Activated T-cell treated with anti-CD3 and anti-CD28 coated beads, Interleukin-2, amount 50 U/mL, for 4 hours (primary cell): ENCODE data around the gene DIPK1A. TPM values are rescaled to one million over a fixed set of nuclear protein-coding genes. Genes with fewer than 3 reads are reported as not detected.

Experiments
- ATAC-seq, 2 donors: fragments of 200-7000 bp; cut with Tn5 transposase; one replicate each; pipeline ENCODE4 v1.10.0; 2021
- DNase-seq: peaks from one replicate; pipeline ENCODE4 v3.0.0-alpha.2; 2020
- H3K27me3 Mint-ChIP-seq: one replicate; pipeline ENCODE4 v1.8.0; 2021; ENCODE audit warnings: low read depth, mixed read lengths
- H3K36me3 Mint-ChIP-seq: one replicate; pipeline ENCODE4 v1.8.0; 2022; ENCODE audit warnings: mixed read lengths; ENCODE audit not compliant: insufficient read depth
- H3K4me1 Mint-ChIP-seq: one replicate; pipeline ENCODE4 v1.8.0; 2021; ENCODE audit warnings: low read depth, mixed read lengths
- H3K4me3 Mint-ChIP-seq: one replicate; pipeline ENCODE4 v1.8.0; 2021; ENCODE audit warnings: mild to moderate bottlenecking, moderate library complexity, mixed read lengths
- H3K9me3 Mint-ChIP-seq: one replicate; pipeline ENCODE4 v1.8.0; 2021; ENCODE audit warnings: mixed read lengths
- total RNA-seq, 3 donors: library from RNA; stranded (reverse); gene quantifications; one replicate each; pipeline ENCODE4 v1.2.1, GENCODE V29; 2021

DIPK1A gene
- total RNA-seq, 3 donors from 2014 or later, result 3.6 to 5.3 (median 4.2) TPM

GRCh38 chr1:92831762-92832536 is 129.3 kb downstream of the DIPK1A start, which contains the start of gene RPL5:
TSS of gene RPL5 (plus strand) at chr1:92832040. CDS start at chr1:92832115, 75 bp downstream.
- Mint-ChIP-seq H3K4me1 (peaks cover 33% of the 10 kb centered on the region), H3K4me3 (peak within 1 kb of the TSS; percentile 94), H3K9me3 (no peaks in the 10 kb centered on the region), H3K27me3 (no peaks in the 10 kb centered on the region), H3K36me3 (peaks cover 49% of the 10 kb centered on the region)
- DNase-seq (peak; percentile 96), ATAC-seq (peak; percentile 85 to 87)

- DNase-seq (no peak), ATAC-seq (no peak)
- peak overlapping the region; percentile 94 for H3K4me3 Mint-ChIP-seq
Observed at GRCh38 chr1:92831368-92831761, 129.9 kb downstream of the DIPK1A start.

GRCh38 chr1:92826792-92827191 is 134.5 kb downstream of the DIPK1A start:
- Mint-ChIP-seq H3K9me3 (no peaks in the 10 kb centered on the region), H3K4me3 (no peak overlapping the region), H3K27me3 (no peaks in the 10 kb centered on the region), H3K36me3 (peaks cover under 1% of the 10 kb centered on the region), H3K4me1 (no peaks in the 10 kb centered on the region)
- DNase-seq (no peak), ATAC-seq (no peak)

More at GRCh38 chr1:92831368-92831761, 129.9 kb downstream of the DIPK1A start:
- H3K9me3 Mint-ChIP-seq, result no peaks in the 10 kb centered on the region
- H3K36me3 Mint-ChIP-seq, result peaks cover 45% of the 10 kb centered on the region
- H3K27me3 Mint-ChIP-seq, result no peaks in the 10 kb centered on the region
- peaks cover 27% of the 10 kb centered on the region for H3K4me1 Mint-ChIP-seq

GRCh38 chr1:92822879-92823278 is 138.4 kb downstream of the DIPK1A start:
- no peaks in the 10 kb centered on the region for H3K9me3 Mint-ChIP-seq
- no peak overlapping the region for H3K4me3 Mint-ChIP-seq
- H3K27me3 Mint-ChIP-seq, result peaks cover 3% of the 10 kb centered on the region
- no peaks in the 10 kb centered on the region for H3K4me1 Mint-ChIP-seq
- no peak for DNase-seq
- no peaks in the 10 kb centered on the region for H3K36me3 Mint-ChIP-seq
- ATAC-seq, result no peak

- no peaks in the 10 kb centered on the region for H3K36me3 Mint-ChIP-seq
Observed at GRCh38 chr1:92820551-92820950, 140.7 kb downstream of the DIPK1A start.

GRCh38 chr1:92820024-92820423 is 141.2 kb downstream of the DIPK1A start:
- Mint-ChIP-seq H3K27me3 (peaks cover 11% of the 10 kb centered on the region), H3K4me3 (no peak overlapping the region), H3K4me1 (no peaks in the 10 kb centered on the region), H3K36me3 (no peaks in the 10 kb centered on the region), H3K9me3 (no peaks in the 10 kb centered on the region)
- ATAC-seq, result no peak
- DNase-seq, result no peak

More at GRCh38 chr1:92820551-92820950, 140.7 kb downstream of the DIPK1A start:
- ATAC-seq (no peak), DNase-seq (no peak)
- Mint-ChIP-seq H3K4me1 (no peaks in the 10 kb centered on the region), H3K4me3 (no peak overlapping the region), H3K9me3 (no peaks in the 10 kb centered on the region), H3K27me3 (peaks cover 11% of the 10 kb centered on the region)

DNA sequence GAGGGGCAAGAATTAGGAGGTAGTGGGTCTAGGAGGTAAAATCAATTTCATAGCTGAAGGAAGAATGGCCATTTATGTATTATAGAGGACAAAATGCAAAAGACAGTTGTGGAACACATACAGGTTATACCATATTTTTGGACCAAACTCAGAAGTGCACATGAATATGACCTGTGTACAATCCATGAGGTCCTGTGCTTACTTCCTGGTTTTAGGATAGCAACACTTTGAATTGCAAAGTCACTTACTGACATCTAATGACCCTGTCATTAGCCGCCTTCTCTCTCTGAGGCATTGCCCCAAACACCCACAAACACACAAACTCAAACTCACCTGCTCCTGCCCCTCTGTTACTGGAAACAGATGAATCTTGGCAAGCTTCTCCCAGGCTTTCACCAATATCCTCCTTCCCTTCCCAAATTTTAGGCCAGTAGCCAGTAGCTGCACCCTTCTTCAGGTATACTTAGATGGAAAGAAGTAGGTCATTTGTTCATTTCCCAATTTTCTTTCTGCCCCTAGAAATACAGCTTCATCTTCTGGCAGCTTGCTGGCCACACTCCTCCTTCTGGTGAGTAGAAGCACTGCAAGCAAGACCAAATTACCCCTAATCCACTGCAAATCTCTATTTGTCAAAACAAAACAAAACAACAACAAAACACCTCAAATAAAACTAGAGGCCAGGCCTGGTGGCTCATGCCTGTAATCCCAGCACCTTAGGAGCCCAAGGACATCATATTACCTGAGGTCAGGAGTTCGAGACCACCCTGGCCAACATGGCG is 143.1 kb downstream of the DIPK1A start:
- H3K36me3 Mint-ChIP-seq, result no peaks in the 10 kb centered on the region
- DNase-seq, result no peak
- peak; percentile 62 to 71 for ATAC-seq
- H3K9me3 Mint-ChIP-seq, result no peaks in the 10 kb centered on the region
- no peaks in the 10 kb centered on the region for H3K4me1 Mint-ChIP-seq
- H3K4me3 Mint-ChIP-seq, result no peak overlapping the region
- peaks cover 16% of the 10 kb centered on the region for H3K27me3 Mint-ChIP-seq

GRCh38 chr1:92817137-92817697 is 144.0 kb downstream of the DIPK1A start:
- Mint-ChIP-seq H3K4me1 (no peaks in the 10 kb centered on the region), H3K4me3 (no peak overlapping the region), H3K9me3 (no peaks in the 10 kb centered on the region), H3K36me3 (no peaks in the 10 kb centered on the region), H3K27me3 (peaks cover 16% of the 10 kb centered on the region)
- no peak for ATAC-seq
- DNase-seq, result no peak

GRCh38 chr1:92816732-92817131 is 144.5 kb downstream of the DIPK1A start:
- Mint-ChIP-seq H3K4me3 (no peak overlapping the region), H3K27me3 (peaks cover 16% of the 10 kb centered on the region), H3K4me1 (no peaks in the 10 kb centered on the region), H3K9me3 (no peaks in the 10 kb centered on the region), H3K36me3 (no peaks in the 10 kb centered on the region)
- DNase-seq, result no peak
- no peak for ATAC-seq

- Mint-ChIP-seq H3K4me3 (no peak overlapping the region), H3K27me3 (peaks cover 5% of the 10 kb centered on the region), H3K4me1 (peaks cover 2% of the 10 kb centered on the region), H3K9me3 (no peaks in the 10 kb centered on the region), H3K36me3 (no peaks in the 10 kb centered on the region)
- DNase-seq (no peak), ATAC-seq (no peak)
Observed at GRCh38 chr1:92808381-92808780, 152.9 kb downstream of the DIPK1A start.

GRCh38 chr1:92805216-92805615 is 156.0 kb downstream of the DIPK1A start:
- Mint-ChIP-seq H3K4me1 (peaks cover 2% of the 10 kb centered on the region), H3K9me3 (no peaks in the 10 kb centered on the region), H3K4me3 (no peak overlapping the region), H3K36me3 (no peaks in the 10 kb centered on the region), H3K27me3 (peaks cover 5% of the 10 kb centered on the region)
- no peak for DNase-seq
- no peak for ATAC-seq

GRCh38 chr1:92804721-92805201 is 156.5 kb downstream of the DIPK1A start:
- ATAC-seq, result peak; percentile 43 to 63
- Mint-ChIP-seq H3K4me3 (no peak overlapping the region), H3K36me3 (no peaks in the 10 kb centered on the region), H3K4me1 (peaks cover 2% of the 10 kb centered on the region), H3K27me3 (peaks cover 5% of the 10 kb centered on the region), H3K9me3 (no peaks in the 10 kb centered on the region)
- DNase-seq, result no peak

DNA sequence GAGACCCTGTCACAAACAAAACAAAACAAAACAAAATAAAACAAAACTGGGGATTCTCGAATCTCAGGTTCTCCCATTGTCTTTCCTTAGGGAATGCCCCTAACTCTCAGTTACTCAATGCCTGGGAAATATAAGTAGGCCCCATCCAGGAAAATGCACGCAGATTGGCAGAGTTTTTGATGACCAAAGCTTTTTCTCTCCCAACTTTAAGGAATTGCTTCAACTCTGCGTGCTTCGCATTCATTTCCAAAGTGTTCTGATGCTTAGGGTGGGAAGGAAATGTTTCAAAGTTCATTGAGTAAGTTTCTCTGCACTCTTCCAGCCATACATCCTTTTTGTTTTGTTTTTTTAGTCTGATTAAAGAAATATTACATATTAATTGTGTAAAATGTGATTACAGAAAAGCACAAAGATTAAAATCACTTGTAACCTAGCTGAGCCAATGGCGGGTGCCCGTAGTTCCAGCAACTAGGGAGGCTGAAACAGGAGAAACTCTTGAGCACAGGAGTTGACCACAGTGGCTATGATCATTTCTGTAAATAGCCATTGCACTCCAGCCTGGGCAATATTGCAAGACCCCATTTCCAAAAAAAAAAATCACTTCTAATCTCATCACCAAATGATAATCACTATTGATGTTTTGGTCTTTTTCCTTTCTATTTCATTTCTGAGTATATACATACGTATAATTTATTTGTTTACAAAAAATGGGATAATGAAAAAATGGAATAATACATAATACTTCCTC is 157.9 kb downstream of the DIPK1A start:
- no peak overlapping the region for H3K4me3 Mint-ChIP-seq
- no peaks in the 10 kb centered on the region for H3K36me3 Mint-ChIP-seq
- H3K4me1 Mint-ChIP-seq, result peaks cover 2% of the 10 kb centered on the region
- no peaks in the 10 kb centered on the region for H3K9me3 Mint-ChIP-seq
- no peak for DNase-seq
- H3K27me3 Mint-ChIP-seq, result peaks cover 5% of the 10 kb centered on the region
- no peak for ATAC-seq

DNA sequence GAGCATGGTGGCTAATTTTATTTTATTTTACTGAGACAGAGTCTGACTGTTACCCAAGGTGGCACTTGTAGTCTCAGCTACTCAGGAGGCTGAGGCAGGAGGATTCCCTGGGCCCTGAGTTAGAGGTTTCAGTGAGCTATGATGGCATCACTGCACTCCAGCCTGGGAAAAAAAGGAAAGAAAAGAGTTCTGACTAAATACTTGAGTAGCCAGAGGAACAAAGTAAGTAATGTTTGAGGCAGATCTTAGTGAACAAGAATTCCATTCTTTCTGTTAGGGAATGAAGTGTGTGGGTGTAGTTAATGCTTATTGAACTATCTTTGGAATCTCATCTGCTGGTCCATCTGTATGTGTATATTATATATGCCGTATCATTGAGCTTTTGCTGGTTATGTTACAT is 163.3 kb downstream of the DIPK1A start:
- no peaks in the 10 kb centered on the region for H3K4me1 Mint-ChIP-seq
- H3K27me3 Mint-ChIP-seq, result peaks cover 16% of the 10 kb centered on the region
- no peaks in the 10 kb centered on the region for H3K9me3 Mint-ChIP-seq
- H3K36me3 Mint-ChIP-seq, result no peaks in the 10 kb centered on the region
- ATAC-seq (no peak), DNase-seq (no peak)
- no peak overlapping the region for H3K4me3 Mint-ChIP-seq
